Kasumi-1 (cell line): ENCODE data around the gene PRDM10.
"Not testable (repeated sequence)": the region's sequence is repeated elsewhere in the genome, so short reads cannot be mapped to it uniquely, and the experiment has no call there.

Source experiments
- DNase-seq, 2 experiments: peaks; one replicate each; lab custom pipeline; 2025; lab: John Stamatoyannopoulos, UW

The PRDM10 gene

GRCh38 chr11:129974672-129975071, 28.0 kb downstream of the PRDM10 start:
- DNase-seq = no peak

- no peak for DNase-seq
Measured at GRCh38 chr11:129974237-129974636, 28.4 kb downstream of the PRDM10 start.

GRCh38 chr11:129973809-129974208, 28.8 kb downstream of the PRDM10 start:
- no peak for DNase-seq

GRCh38 chr11:129973068-129973467, 29.6 kb downstream of the PRDM10 start:
- peak; percentile 43 to 51 for DNase-seq

GRCh38 chr11:129972611-129973010, 30.0 kb downstream of the PRDM10 start:
- DNase-seq = no peak

- not testable (repeated sequence) for DNase-seq
Measured at GRCh38 chr11:129971856-129972255, 30.8 kb downstream of the PRDM10 start.

- peak; percentile 20 to 22 for DNase-seq
Measured at GRCh38 chr11:129969920-129970319, 32.7 kb downstream of the PRDM10 start.

GRCh38 chr11:129968591-129969419, 33.8 kb downstream of the PRDM10 start:
- DNase-seq = peak; percentile 32 to 33

- DNase-seq = no peak
Measured at GRCh38 chr11:129967996-129968395, 34.6 kb downstream of the PRDM10 start.

GRCh38 chr11:129965248-129965647, 37.4 kb downstream of the PRDM10 start:
- peak in 1 of 2 experiments; percentile 7 for DNase-seq

GRCh38 chr11:129960216-129961214, 42.1 kb downstream of the PRDM10 start:
- no peak for DNase-seq

- DNase-seq = no peak
Measured at GRCh38 chr11:129959687-129960086, 42.9 kb downstream of the PRDM10 start.

GRCh38 chr11:129955282-129955681, 47.4 kb downstream of the PRDM10 start:
- no peak for DNase-seq

- DNase-seq = not testable (repeated sequence)
Measured at GRCh38 chr11:129954703-129955102, 47.9 kb downstream of the PRDM10 start.

GRCh38 chr11:129951866-129952262, 50.8 kb downstream of the PRDM10 start:
- no peak for DNase-seq

GRCh38 chr11:129951201-129951865, 51.3 kb downstream of the PRDM10 start:
- peak; percentile 15 to 39 for DNase-seq

- peak; percentile 96 to 97 for DNase-seq
Measured at GRCh38 chr11:129950101-129951091, 52.2 kb downstream of the PRDM10 start.

GRCh38 chr11:129948926-129949466, 53.6 kb downstream of the PRDM10 start:
- no peak for DNase-seq

- no peak for DNase-seq
Measured at GRCh38 chr11:129947474-129947873, 55.2 kb downstream of the PRDM10 start.

GRCh38 chr11:129946965-129947364, 55.7 kb downstream of the PRDM10 start:
- no peak for DNase-seq
